ENCODE results near the gene TRIM14.

DNA sequence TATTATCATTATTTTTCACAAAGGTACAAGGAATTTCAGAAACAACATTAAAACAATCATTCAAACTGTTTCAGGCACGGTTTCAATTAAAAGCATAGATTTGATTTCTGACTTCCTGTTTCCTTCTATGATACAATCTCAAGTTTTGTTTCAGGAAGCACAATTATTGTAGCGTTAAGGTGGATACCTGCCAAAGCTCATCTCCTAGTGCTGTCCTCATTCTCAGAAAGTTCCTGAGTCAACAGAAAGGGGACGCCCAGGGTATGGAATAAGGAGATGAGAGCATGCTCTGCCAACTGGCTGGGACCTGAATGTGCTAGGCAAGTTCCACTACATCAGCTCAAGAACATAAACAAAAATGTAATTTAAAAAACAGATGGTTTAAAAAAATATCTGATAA lies 2.0 kb upstream of the TRIM14 start:
- TF ChIP-seq CEBPG (CRISPR knock-in tag; IDR thresholded peaks at IDR 0.05), result no peak
- no peak for TF ChIP-seq POLR2AphosphoS5 (IDR thresholded peaks at IDR 0.05; ENCODE audit: low read depth, low read length)
- TF ChIP-seq, protein P1, sequence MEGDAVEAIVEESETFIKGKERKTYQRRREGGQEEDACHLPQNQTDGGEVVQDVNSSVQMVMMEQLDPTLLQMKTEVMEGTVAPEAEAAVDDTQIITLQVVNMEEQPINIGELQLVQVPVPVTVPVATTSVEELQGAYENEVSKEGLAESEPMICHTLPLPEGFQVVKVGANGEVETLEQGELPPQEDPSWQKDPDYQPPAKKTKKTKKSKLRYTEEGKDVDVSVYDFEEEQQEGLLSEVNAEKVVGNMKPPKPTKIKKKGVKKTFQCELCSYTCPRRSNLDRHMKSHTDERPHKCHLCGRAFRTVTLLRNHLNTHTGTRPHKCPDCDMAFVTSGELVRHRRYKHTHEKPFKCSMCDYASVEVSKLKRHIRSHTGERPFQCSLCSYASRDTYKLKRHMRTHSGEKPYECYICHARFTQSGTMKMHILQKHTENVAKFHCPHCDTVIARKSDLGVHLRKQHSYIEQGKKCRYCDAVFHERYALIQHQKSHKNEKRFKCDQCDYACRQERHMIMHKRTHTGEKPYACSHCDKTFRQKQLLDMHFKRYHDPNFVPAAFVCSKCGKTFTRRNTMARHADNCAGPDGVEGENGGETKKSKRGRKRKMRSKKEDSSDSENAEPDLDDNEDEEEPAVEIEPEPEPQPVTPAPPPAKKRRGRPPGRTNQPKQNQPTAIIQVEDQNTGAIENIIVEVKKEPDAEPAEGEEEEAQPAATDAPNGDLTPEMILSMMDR (CRISPR knock-in tag; IDR thresholded peaks at IDR 0.05), result no peak
- TF ChIP-seq POLR2A (IDR thresholded peaks at IDR 0.05; ENCODE audit: insufficient read depth in 1 of 2, low read depth in 2 of 2, low read length in 2 of 2), result no peak
- TF ChIP-seq EZH2 (conservative IDR thresholded peaks at IDR 0.05; ENCODE audit: low read depth, low read length), result no peak
- no peak for TF ChIP-seq CHD2 (IDR thresholded peaks at IDR 0.05; ENCODE audit: low read depth, low read length)
- no peak for TF ChIP-seq POLR2AphosphoS2 (IDR thresholded peaks at IDR 0.05; ENCODE audit: low read depth, low read length)
- TF ChIP-seq, protein P2, sequence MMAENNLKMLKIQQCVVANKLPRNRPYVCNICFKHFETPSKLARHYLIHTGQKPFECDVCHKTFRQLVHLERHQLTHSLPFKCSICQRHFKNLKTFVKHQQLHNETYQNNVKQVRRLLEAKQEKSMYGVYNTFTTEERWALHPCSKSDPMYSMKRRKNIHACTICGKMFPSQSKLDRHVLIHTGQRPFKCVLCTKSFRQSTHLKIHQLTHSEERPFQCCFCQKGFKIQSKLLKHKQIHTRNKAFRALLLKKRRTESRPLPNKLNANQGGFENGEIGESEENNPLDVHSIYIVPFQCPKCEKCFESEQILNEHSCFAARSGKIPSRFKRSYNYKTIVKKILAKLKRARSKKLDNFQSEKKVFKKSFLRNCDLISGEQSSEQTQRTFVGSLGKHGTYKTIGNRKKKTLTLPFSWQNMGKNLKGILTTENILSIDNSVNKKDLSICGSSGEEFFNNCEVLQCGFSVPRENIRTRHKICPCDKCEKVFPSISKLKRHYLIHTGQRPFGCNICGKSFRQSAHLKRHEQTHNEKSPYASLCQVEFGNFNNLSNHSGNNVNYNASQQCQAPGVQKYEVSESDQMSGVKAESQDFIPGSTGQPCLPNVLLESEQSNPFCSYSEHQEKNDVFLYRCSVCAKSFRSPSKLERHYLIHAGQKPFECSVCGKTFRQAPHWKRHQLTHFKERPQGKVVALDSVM (CRISPR knock-in tag; IDR thresholded peaks at IDR 0.05), result no peak
- TF ChIP-seq YY1 (IDR thresholded peaks at IDR 0.05; ENCODE audit: insufficient read depth, insufficient replicate concordance, low read depth, low read length), result no peak
- no peak for TF ChIP-seq ERF (CRISPR knock-in tag; IDR thresholded peaks at IDR 0.05)
- TF ChIP-seq, protein P3, sequence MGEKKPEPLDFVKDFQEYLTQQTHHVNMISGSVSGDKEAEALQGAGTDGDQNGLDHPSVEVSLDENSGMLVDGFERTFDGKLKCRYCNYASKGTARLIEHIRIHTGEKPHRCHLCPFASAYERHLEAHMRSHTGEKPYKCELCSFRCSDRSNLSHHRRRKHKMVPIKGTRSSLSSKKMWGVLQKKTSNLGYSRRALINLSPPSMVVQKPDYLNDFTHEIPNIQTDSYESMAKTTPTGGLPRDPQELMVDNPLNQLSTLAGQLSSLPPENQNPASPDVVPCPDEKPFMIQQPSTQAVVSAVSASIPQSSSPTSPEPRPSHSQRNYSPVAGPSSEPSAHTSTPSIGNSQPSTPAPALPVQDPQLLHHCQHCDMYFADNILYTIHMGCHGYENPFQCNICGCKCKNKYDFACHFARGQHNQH (CRISPR knock-in tag; IDR thresholded peaks at IDR 0.05), result no peak
- no peak for TF ChIP-seq ZNF143 (CRISPR knock-in tag; IDR thresholded peaks at IDR 0.05)

All from HepG2 (cell line).